Stimulated activated CD8-positive, alpha-beta memory T cell treated with anti-CD3 and anti-CD28 coated beads, Interleukin-2, amount 100 ng/mL, for 48 hours (primary cell): ENCODE measurements around the gene STK32A.
"Not testable (repeated sequence)": the region's sequence is repeated elsewhere in the genome, so short reads cannot be mapped to it uniquely, and the experiment has no call there.

Experiments
- DNase-seq, 2 donors: peaks; one replicate each; pipeline ENCODE4 v3.0.0-alpha.2; 2020; ENCODE audit warnings: low read depth in 2 of 2

Gene STK32A

GRCh38 chr5:147234825-147235635 is at the start of gene STK32A:
Gene STK32A (plus strand): TSS chr5:147235026. CDS start chr5:147239635, 4,609 bp downstream.
- no peak for DNase-seq

GRCh38 chr5:147187099-147187540 is 47.7 kb upstream of the STK32A start:
- DNase-seq: no peak

- no peak for DNase-seq
Measured at GRCh38 chr5:147188200-147189108, 46.4 kb upstream of the STK32A start.

GRCh38 chr5:147189109-147189424 is 45.8 kb upstream of the STK32A start:
- DNase-seq: no peak

- DNase-seq: no peak
Measured at GRCh38 chr5:147190331-147190730, 44.5 kb upstream of the STK32A start.

GRCh38 chr5:147193123-147193522 is 41.7 kb upstream of the STK32A start:
- no peak for DNase-seq

- no peak for DNase-seq
Measured at GRCh38 chr5:147200004-147200403, 34.8 kb upstream of the STK32A start.

GRCh38 chr5:147203213-147203612 is 31.6 kb upstream of the STK32A start:
- no peak for DNase-seq

- no peak for DNase-seq
Measured at GRCh38 chr5:147204576-147204975, 30.2 kb upstream of the STK32A start.

- no peak for DNase-seq
Measured at GRCh38 chr5:147208134-147208533, 26.7 kb upstream of the STK32A start.

GRCh38 chr5:147216552-147217154 is 18.2 kb upstream of the STK32A start:
- no peak for DNase-seq

GRCh38 chr5:147223343-147223742 is 11.5 kb upstream of the STK32A start:
- no peak for DNase-seq

- DNase-seq: no peak
Measured at GRCh38 chr5:147223948-147224791, 10.7 kb upstream of the STK32A start.

- DNase-seq: no peak
Measured at GRCh38 chr5:147225938-147226337, 8.9 kb upstream of the STK32A start.

- DNase-seq: no peak
Measured at GRCh38 chr5:147226512-147226911, 8.3 kb upstream of the STK32A start.

GRCh38 chr5:147234239-147234824 is 494 bp upstream of the STK32A start:
- DNase-seq: no peak

- DNase-seq: no peak
Measured at GRCh38 chr5:147240266-147240985, 5.6 kb downstream of the STK32A start.

- not testable (repeated sequence) for DNase-seq
Measured at GRCh38 chr5:147243238-147243637, 8.4 kb downstream of the STK32A start.

GRCh38 chr5:147245381-147246165 is 10.7 kb downstream of the STK32A start:
- no peak for DNase-seq

- DNase-seq: no peak
Measured at GRCh38 chr5:147248561-147248960, 13.7 kb downstream of the STK32A start.
